H9 (cell line): ENCODE data around the gene EML4. TPM values are rescaled to one million over a fixed set of nuclear protein-coding genes. Genes with fewer than 3 reads are reported as not detected.

Source experiments
- DNase-seq: peaks from one replicate; pipeline ENCODE4 v3.0.0-alpha.2; 2017
- H2AFZ ChIP-seq: one replicate; pipeline ENCODE4 v1.6.1; 2013; ENCODE audit warnings: mild to moderate bottlenecking, low read length, control low read depth, moderate library complexity
- H2AK5ac ChIP-seq: 2 replicates; pipeline ENCODE4 v1.6.1; 2013; ENCODE audit warnings: low read length, control low read depth, mixed read lengths; ENCODE audit not compliant: insufficient read length
- H2BK120ac ChIP-seq: one replicate; pipeline ENCODE4 v1.6.1; 2013; ENCODE audit warnings: low read depth, mild to moderate bottlenecking, low read length, control low read depth, inconsistent platforms; ENCODE audit not compliant: poor library complexity, severe bottlenecking
- H2BK12ac ChIP-seq: 2 replicates; pipeline ENCODE4 v1.6.1; 2013; ENCODE audit warnings: low read length, control low read depth, mixed read lengths, low read depth; ENCODE audit not compliant: insufficient read length
- H2BK15ac ChIP-seq: 2 replicates; pipeline ENCODE4 v1.6.1; 2013; ENCODE audit warnings: low read depth, low read length, control low read depth
- H2BK20ac ChIP-seq: one replicate; pipeline ENCODE4 v1.6.1; 2013; ENCODE audit warnings: low read depth, mild to moderate bottlenecking, low read length, control low read depth, inconsistent platforms; ENCODE audit not compliant: poor library complexity, severe bottlenecking
- H2BK5ac ChIP-seq: 2 replicates; pipeline ENCODE4 v1.6.1; 2013; ENCODE audit warnings: low read length, control low read depth, mixed read lengths; ENCODE audit not compliant: insufficient read length
- H3K14ac ChIP-seq: 2 replicates; pipeline ENCODE4 v1.6.1; 2013; ENCODE audit warnings: low read length, control low read depth; ENCODE audit not compliant: insufficient read depth
- H3K18ac ChIP-seq: 2 replicates; pipeline ENCODE4 v1.6.1; 2013; ENCODE audit warnings: low read depth, mild to moderate bottlenecking, mixed read lengths, low read length, control low read depth; ENCODE audit not compliant: insufficient read length
- H3K23ac ChIP-seq: 2 replicates; pipeline ENCODE4 v1.6.1; 2013; ENCODE audit warnings: low read length, control low read depth, mixed read lengths, low read depth; ENCODE audit not compliant: insufficient read length
- H3K23me2 ChIP-seq: 2 replicates; pipeline ENCODE4 v1.6.1; 2013; ENCODE audit warnings: low read depth, mild to moderate bottlenecking, mixed read lengths, low read length, control low read depth; ENCODE audit not compliant: insufficient read length, poor library complexity, severe bottlenecking
- H3K27ac ChIP-seq: 2 replicates; pipeline ENCODE4 v1.5.1; 2013; ENCODE audit warnings: low read length, control low read depth, mixed read lengths, low read depth; ENCODE audit not compliant: insufficient read length
- H3K27me3 ChIP-seq: 2 replicates; pipeline ENCODE4 v1.6.1; 2013; ENCODE audit warnings: low read length, control low read depth, inconsistent platforms; ENCODE audit not compliant: insufficient read depth
- H3K4ac ChIP-seq: 2 replicates; pipeline ENCODE4 v1.6.1; 2013; ENCODE audit warnings: low read depth, mild to moderate bottlenecking, control low read depth, inconsistent platforms, low read length, moderate library complexity
- H3K4me1 ChIP-seq: 2 replicates; pipeline ENCODE4 v1.6.1; 2013; ENCODE audit warnings: low read length, control low read depth, inconsistent platforms; ENCODE audit not compliant: insufficient read depth
- H3K4me2 ChIP-seq: 2 replicates; pipeline ENCODE4 v1.6.1; 2013; ENCODE audit warnings: low read length, control low read depth, mixed read lengths; ENCODE audit not compliant: insufficient read length, insufficient read depth
- H3K56ac ChIP-seq: 2 replicates; pipeline ENCODE4 v1.6.1; 2013; ENCODE audit warnings: low read depth, mild to moderate bottlenecking, mixed read lengths, low read length, control low read depth; ENCODE audit not compliant: insufficient read length
- H3K79me1 ChIP-seq: 2 replicates; pipeline ENCODE4 v1.6.1; 2013; ENCODE audit warnings: low read depth, mild to moderate bottlenecking, moderate library complexity, low read length, control low read depth, inconsistent platforms; ENCODE audit not compliant: insufficient read depth, poor library complexity, severe bottlenecking
- H3K79me2 ChIP-seq: 2 replicates; pipeline ENCODE4 v1.6.1; 2013; ENCODE audit warnings: low read length, control low read depth, inconsistent platforms; ENCODE audit not compliant: insufficient read depth
- H3K9ac ChIP-seq: 2 replicates; pipeline ENCODE4 v1.6.1; 2013; ENCODE audit warnings: low read length, control low read depth, mixed read lengths; ENCODE audit not compliant: insufficient read length; ENCODE audit errors: extremely low read depth
- H3K9me3 ChIP-seq: one replicate; pipeline ENCODE4 v1.6.1; 2013; ENCODE audit warnings: low read depth, low read length, inconsistent platforms; ENCODE audit not compliant: control insufficient read depth
- H3T11ph ChIP-seq: one replicate; pipeline ENCODE4 v1.6.1; 2013; ENCODE audit warnings: mild to moderate bottlenecking, low read length, control low read depth, inconsistent platforms
- H4K20me1 ChIP-seq: one replicate; pipeline ENCODE4 v1.6.1; 2013; ENCODE audit not compliant: control insufficient read depth, insufficient read length, insufficient read depth
- H4K5ac ChIP-seq: 2 replicates; pipeline ENCODE4 v1.6.1; 2013; ENCODE audit warnings: low read depth, mild to moderate bottlenecking, mixed read lengths, low read length, control low read depth; ENCODE audit not compliant: insufficient read length
- H4K8ac ChIP-seq: replicated peaks from 2 replicates; pipeline ENCODE4 v1.6.1; 2013; ENCODE audit warnings: low read length, control low read depth, mixed read lengths, low read depth; ENCODE audit not compliant: insufficient read length
- H4K91ac ChIP-seq: 2 replicates; pipeline ENCODE4 v1.6.1; 2013; ENCODE audit warnings: low read depth, mild to moderate bottlenecking, moderate library complexity, mixed read lengths, low read length, control low read depth; ENCODE audit not compliant: insufficient read length
- H3K27ac Mint-ChIP-seq, 3 experiments: 2 replicates in 2 of 3; 3 replicates in 1 of 3; pipeline ENCODE4 v1.8.0; 2020 to 2021; ENCODE audit warnings: mixed read lengths in 3 of 3, mild to moderate bottlenecking in 1 of 3, moderate library complexity in 1 of 3
- H3K27me3 Mint-ChIP-seq: 2 replicates; pipeline ENCODE4 v1.8.0; 2021; ENCODE audit warnings: low read depth, mild to moderate bottlenecking, moderate library complexity, mixed read lengths
- H3K36me3 Mint-ChIP-seq, 3 experiments: 2 replicates in 2 of 3; 3 replicates in 1 of 3; pipeline ENCODE4 v1.8.0; 2020 to 2021; ENCODE audit warnings: low read depth in 3 of 3, mixed read lengths in 3 of 3; ENCODE audit not compliant: insufficient read depth in 1 of 3
- H3K4me1 Mint-ChIP-seq, 2 experiments: 2 replicates each; pipeline ENCODE4 v1.8.0; 2020; ENCODE audit warnings: mixed read lengths in 2 of 2
- H3K4me3 Mint-ChIP-seq, 2 experiments: 2 replicates in 1 of 2; 3 replicates in 1 of 2; pipeline ENCODE4 v1.8.0; 2020 to 2021; ENCODE audit warnings: mild to moderate bottlenecking in 2 of 2, mixed read lengths in 2 of 2, moderate library complexity in 1 of 2
- H3K9me3 Mint-ChIP-seq, 2 experiments: 2 replicates in 1 of 2; 3 replicates in 1 of 2; pipeline ENCODE4 v1.8.0; 2020; ENCODE audit warnings: mild to moderate bottlenecking in 2 of 2, mixed read lengths in 2 of 2, moderate library complexity in 1 of 2
- CTCF ChIP-seq: fragments of 200-600 bp; sonication (generic); conservative IDR thresholded peaks from 3 replicates; pipeline ENCODE4 v1.8.0; 2021; ENCODE audit warnings: antibody characterized with exemption, mild to moderate bottlenecking
- WGBS: extraction: QIAGEN DNeasy Blood & Tissue Kit; methylation state at CpG from one replicate; pipeline ENCODE4 v1.1.7; 2013; ENCODE audit warnings: missing lambda C conversion rate, low lambda C conversion rate, mixed read lengths; ENCODE audit not compliant: insufficient read length; ENCODE audit errors: extremely low coverage; 5-methylcytosine and 5-hydroxymethylcytosine counted together
- total RNA-seq: library from RNA; stranded (reverse); gene quantifications from 2 replicates; pipeline ENCODE4 v1.2.1, GENCODE V29; 2021

Gene EML4
- total RNA-seq, 1 experiment from 2014 or later: 68.6 TPM

GRCh38 chr2:42211291-42211690, 42.1 kb downstream of the EML4 start:
- Histone ChIP-seq H3K4me1 (no peaks in the 10 kb centered on the region), H3K79me2 (peaks cover 5% of the 10 kb centered on the region; the same call in 1 of the 2 replicates), H4K20me1 (no peaks in the 10 kb centered on the region), H2BK5ac (no peak overlapping the region), H3K56ac (no peak overlapping the region), H4K5ac (no peak overlapping the region), H3K9ac (no peak overlapping the region), H4K91ac (no peak overlapping the region), H3K14ac (no peak overlapping the region), H2BK12ac (no peak overlapping the region), H3K27me3 (no peaks in the 10 kb centered on the region), H2BK20ac (no peak overlapping the region), H4K8ac (no peak overlapping the region), H3K79me1 (peaks cover 4% of the 10 kb centered on the region), H3K23ac (no peak overlapping the region), H3K4me2 (no peak overlapping the region), H3K9me3 (no peaks in the 10 kb centered on the region), H3T11ph (no peak overlapping the region), H3K4ac (no peak overlapping the region), H3K18ac (no peak overlapping the region), H3K23me2 (no peaks in the 10 kb centered on the region), H2BK15ac (no peak overlapping the region), H2BK120ac (no peak overlapping the region), H2AK5ac (no peak overlapping the region), H3K27ac (no peak overlapping the region), H2AFZ (no peak overlapping the region)
- H3K4me3 Mint-ChIP-seq: no peak overlapping the region
- no peaks in the 10 kb centered on the region for H3K36me3 Mint-ChIP-seq
- WGBS: no CpG with 5 or more reads among the region's 5 CpGs
- H3K27me3 Mint-ChIP-seq: no peaks in the 10 kb centered on the region
- peaks cover 9 to 13% of the 10 kb centered on the region in 2 experiments for H3K4me1 Mint-ChIP-seq
- DNase-seq: no peak
- TF ChIP-seq CTCF: no peak
- H3K27ac Mint-ChIP-seq: peak overlapping the region in 1 of 3 experiments; percentile 5; a peak in 1 of 7 replicates
- no peaks in the 10 kb centered on the region for H3K9me3 Mint-ChIP-seq
